Esophagus mucosa (tissue), 1 donor: ENCODE data around the gene IL26. TPM values are rescaled to one million over a fixed set of nuclear protein-coding genes. Genes with fewer than 3 reads are reported as not detected.

Experiments
- ATAC-seq: fragments of 200-7000 bp; cut with Tn5 transposase; one replicate; pipeline ENCODE4 v1.9.1; 2020
- total RNA-seq: library from RNA; stranded (reverse); gene quantifications from one replicate; pipeline ENCODE4 v1.2.4, GENCODE V29; 2023
- donor health status: DM: yes; HTN: yes; CAD: no.

Gene IL26, protein sequence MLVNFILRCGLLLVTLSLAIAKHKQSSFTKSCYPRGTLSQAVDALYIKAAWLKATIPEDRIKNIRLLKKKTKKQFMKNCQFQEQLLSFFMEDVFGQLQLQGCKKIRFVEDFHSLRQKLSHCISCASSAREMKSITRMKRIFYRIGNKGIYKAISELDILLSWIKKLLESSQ
- not detected for total RNA-seq

DNA sequence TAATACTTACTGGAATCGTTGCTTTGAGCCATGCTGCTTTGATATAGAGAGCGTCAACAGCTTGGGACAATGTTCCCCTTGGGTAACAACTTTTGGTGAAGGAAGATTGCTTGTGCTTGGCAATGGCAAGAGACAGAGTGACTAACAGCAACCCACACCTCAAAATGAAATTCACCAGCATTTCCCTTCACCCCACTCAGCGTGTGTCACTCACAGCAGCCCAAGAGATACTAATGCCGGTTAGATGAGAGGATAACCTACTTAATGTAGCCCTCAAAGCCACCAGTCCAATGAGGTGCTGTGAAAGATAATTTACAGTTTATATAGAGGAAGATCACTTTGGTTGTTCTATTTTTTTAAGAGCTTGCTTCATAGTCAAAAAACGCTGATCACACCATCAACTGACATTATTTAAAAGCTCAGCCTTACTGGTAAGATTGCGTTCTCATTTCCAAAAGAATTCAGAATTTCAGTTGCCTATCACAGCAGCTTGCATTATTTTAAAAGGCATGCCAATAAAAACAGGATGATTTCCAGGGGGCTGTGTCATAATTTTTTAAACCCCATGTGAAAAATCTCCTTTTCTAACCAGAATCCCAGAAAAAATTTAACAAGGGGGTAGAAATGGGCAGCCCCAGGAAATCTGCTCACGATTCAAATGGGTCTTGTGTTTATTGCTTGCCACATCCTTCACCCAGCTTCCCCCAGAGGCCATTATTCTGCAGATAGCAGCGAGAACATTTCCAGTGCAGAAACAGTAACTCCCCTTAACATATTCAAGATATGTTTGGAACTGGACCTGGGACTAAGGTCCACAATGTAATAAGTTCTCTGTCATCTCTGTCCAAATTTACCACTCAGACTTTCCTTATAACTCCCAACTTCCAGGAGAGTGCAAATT, at the start of gene IL26:
Gene IL26 (minus strand): TSS at position 235 of the 901 bp plus-strand sequence. CDS start 54 bp downstream, at position 181.
- ATAC-seq: peak; percentile 16

DNA sequence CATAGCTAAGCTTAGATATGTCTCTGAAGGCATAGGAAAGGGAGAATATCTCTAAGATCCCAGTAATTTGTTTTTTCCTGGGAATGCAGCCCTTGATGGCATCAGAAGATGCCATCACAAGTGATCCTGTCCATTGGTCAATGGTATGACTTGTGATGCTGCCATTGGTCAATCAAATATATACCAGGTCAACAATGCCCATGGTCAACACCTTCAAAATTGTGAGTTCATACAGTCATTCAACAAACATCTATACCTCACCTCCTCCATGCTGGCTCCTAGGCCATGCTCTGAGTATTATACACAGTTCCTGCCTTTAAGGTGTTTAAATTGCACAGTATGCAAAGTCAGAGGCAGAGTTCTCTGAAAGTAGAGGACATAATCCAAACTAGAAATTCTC, 47.1 kb upstream of the IL26 start:
- ATAC-seq: no peak

DNA sequence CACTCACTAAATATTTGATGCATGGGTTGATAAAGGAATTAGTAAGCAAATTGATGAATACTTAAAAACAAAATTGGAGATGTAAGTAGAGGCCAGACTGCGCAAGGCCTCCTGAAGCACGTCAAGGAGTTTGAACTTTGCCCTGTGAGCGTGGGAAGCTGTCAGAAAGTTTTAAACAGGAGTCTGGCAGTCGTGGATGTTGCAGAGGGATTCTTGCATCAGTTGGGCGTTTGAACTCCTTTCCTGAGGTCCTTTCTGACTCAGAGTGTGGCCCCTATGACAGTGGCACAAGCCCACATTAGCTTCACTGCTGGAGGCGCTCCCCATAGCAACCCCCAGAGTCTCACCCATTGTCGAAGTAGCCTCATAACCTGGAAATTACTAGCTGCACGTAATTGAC, 45.7 kb upstream of the IL26 start:
- no peak for ATAC-seq

DNA sequence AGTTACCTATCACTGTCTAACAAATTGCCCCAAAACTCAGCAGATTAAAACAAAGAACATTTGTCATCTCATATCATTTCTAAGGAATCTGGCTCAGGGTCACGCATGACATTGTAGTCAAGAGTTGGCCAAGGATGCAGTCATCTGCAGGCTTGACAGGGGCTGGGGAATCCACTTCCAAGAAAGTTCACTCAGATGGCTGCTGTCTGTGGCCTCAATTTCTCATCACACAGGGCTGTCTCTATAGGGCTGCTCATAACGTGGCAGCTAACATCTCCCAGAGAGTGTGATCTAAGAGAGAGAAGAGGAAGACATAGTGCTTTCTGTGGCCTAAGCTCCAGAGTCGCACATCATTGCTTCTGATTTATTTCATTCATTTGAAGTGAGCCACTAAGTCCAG, 44.7 kb upstream of the IL26 start:
- no peak for ATAC-seq

DNA sequence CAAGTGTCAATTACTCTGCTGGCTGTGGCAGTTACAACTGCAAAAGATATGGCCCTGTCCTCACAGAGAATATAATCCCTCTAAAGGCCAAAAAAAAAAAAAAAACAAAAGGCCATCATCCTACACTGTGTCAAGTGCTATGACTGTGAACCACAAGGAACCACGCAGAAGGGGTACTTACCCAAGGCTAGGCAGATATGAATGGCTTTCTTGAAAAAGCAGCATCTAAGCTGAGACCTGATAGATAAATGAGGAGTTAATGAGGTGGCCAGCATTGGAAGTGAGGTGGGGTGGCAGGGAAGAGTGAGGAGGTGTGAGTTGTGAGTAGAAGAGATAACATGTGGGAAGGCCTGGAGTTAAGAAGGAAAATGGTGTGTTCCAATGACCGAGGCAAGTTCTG, 44.2 kb upstream of the IL26 start:
- ATAC-seq: no peak

DNA sequence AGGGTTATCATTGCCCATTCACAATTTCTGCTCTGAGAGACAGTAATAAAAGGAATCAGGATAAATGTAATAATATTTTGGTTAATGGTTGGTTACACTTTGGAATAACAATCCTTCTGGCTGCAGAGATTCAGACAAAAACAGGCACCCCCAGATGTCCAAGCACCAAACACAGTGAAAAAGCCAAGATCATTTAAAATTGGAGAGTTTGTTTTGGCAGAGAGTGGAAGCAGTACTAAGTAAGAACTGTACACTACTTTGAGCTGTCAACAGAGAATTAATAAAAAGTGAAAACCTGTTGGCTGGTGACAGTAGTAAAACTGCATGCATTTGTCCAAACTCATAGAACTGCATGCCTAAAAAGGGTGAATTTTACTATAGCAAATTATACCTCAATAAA, 43.4 kb upstream of the IL26 start:
- no peak for ATAC-seq

DNA sequence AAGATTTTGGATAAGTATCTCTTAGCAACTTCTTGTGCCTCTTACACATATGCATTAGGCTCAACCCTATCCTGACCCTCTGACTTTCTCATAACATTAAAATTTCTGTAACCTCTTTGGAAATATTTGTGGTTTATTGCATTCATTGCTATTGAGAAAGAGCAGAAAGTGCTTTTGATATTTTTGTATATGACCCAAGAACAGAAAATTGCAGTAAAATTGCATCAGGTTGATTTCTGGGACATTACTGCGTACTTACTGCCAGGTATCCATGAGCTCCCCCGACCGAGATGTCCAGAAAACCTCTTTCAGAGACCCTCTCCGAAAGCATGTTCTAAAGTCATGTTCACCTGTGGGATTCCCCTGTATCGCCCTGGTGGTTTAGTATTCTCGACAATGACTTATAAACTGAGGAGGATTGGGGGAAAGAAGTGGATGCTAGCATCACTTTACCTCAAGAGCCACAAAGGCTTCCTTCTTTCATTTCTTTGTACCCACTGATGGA, 42.3 kb upstream of the IL26 start:
- ATAC-seq: no peak

DNA sequence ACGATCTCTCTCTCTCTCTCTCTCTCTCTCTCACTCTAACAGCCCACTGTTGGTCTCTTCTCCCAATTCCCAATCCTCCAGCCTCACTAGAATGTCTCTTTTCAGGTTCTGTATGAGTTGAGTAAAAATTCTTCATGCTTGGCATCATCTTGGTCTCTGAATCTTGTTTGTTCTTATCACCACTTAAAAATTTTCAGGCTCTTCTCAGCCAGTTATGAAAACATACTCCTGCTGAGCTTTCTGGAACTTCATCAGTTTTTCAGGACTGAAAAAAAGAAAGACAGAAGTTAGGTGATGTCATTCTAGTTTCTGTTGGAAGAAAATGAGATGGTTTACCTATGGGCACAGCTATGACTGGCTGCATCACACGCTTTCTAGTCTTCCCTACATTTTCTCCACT, 39.2 kb upstream of the IL26 start:
- ATAC-seq: no peak

DNA sequence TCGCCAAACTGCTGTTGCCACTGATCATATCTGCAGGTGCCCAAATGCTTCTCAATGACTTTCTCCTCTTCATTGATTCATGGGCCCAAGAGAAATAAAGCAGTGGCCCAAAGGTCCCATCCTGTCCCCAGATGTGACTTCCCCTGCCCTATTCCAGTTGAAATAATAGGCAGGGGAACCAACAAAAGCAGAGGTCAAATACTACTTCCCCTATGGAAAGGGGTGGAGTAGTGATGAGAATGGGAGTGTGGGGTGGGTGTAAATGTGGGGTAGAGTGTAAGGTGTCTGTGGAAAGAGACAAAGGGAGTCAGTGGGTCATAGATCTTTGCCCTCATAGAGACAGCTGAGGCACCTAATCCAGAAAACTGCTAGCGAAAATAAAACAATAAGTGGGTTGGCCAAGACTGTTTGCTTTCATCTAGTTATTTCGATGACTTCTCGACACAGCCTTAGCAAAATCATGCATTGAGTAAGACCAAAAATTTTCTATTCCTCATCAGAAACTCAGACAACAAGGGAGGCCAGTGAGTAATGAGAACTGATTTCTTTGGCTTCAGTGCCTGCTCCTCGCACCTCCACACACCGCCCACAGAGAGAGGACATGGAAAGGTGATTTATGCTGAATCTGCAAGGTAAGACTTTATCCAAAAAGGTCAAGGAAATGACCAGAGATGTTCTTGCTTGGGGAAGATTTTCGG, 38.7 kb upstream of the IL26 start:
- no peak for ATAC-seq

DNA sequence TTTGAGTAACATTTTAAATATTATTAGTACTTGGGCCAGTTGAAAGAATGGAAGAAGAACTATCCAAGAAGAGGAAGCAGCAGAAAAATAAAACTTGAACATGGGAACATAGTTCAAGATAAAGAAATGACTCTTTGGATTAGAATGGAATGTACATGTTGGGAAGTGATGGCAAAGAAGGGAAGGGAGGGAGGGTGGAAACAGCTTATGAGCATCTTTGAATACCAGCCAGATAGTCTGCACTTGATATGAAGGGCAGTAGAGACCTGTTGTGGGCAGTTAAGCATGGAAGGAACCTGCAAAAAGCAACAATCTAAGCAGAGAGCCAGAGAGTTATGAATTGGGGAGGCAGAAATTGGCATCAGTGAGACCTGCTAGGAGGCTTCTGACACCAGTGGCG, 37.8 kb upstream of the IL26 start:
- ATAC-seq: no peak

DNA sequence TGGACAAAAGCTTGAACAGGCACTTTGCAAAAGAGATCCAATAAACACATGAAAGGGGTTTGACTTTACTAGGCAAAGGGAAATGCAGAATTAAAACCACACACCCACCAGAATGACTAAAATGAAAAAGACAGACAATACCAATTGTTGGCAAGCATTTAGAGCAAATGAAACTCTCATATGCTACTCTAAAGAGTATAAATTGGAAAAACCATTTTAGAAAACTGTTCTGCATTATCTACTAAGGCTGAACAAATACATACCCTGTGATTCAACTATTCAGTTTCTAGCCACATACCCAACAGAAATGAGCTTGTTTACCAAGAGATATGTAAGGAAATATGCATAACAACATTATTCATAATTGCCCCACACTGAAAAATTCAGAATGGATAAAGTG, 36.3 kb upstream of the IL26 start:
- ATAC-seq: no peak

DNA sequence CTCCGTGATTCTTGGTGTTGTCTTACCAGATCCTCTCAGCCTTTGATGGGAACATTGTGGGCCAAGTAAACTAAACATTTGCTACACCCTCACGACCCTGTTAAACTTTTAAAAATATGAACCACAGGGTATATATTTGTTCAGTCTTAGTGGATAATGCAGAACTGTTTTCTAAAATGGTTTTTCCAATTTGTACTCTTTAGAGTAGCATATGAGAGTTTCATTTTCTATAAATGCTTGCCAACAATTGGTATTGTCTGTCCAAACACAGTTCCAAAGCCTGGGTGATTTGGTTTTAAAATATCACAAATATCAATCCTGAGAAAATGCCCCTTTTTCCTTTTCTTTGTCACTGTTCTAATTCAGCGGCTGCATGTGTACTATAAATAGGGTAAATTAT, 34.5 kb upstream of the IL26 start:
- ATAC-seq: no peak

DNA sequence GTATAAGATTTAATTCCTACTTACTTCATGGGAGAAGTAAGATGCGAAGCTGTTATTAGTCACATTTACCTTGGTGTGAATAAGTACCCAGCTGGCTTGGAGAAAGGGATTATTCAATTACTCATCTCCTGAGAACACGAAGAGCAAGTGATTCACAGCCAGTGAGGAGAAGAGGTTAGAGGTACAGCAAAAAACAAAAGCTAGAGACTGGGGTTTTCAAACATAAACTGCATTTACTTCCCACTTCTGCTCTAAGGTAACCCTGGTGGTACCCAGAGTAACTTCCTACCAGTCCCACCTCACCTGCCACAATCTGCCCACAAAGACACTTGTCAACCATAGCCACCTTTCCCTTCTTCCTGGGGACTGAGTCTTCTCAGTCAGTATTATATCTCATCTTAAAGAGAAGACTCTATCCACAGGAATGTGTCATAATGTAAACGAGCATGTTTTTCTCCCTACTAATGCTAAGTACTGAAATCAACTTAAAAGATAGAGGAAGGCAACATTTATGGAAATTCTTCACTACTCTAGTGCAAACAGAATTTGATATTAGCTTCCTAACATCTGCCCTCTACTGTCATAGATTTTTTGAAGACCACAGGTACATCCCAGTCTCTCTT, 33.8 kb upstream of the IL26 start:
- peak; percentile 95 for ATAC-seq

DNA sequence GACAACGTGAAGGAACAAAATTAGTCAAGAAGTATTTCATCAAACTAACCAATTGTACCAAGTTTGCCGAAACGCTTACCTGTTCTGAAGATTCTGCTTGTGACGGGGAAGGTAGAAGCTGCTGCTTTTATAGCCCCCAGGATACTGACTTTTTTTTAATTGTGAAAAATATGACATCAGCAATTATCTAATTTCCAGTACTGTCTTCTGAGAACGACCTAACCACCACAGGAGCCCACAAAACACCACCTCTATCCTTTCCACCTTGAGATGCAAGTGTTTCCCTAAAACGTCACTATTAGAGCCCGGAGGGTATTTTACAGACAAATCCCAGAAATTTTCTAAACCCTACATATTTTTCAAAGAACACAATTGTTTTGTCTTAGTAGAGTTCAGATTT, 27.9 kb upstream of the IL26 start, which contains the start of gene IL22:
Gene IL22 (minus strand): TSS at position 101 of the 400 bp plus-strand sequence. CDS start 156 bp downstream, outside the sequence.
- no peak for ATAC-seq

DNA sequence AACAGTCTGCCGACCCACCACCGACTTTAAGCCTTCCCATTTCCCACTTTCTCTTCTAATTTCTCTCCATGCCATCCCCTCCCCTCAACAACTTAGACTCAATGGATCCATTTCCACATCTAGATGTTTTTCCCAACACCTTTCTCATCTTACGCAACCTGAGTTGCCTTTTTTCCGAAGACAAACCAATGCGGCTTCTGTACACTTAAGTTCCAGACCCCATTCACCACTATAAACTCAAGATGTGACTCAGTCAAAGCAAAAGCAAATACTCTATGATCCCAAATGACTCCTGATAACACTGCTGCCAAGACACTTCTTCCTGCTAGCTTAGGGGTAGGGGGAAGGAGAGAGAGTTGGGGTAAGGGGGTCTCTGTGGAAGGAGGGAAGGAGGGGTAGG, 26.5 kb upstream of the IL26 start:
- no peak for ATAC-seq

DNA sequence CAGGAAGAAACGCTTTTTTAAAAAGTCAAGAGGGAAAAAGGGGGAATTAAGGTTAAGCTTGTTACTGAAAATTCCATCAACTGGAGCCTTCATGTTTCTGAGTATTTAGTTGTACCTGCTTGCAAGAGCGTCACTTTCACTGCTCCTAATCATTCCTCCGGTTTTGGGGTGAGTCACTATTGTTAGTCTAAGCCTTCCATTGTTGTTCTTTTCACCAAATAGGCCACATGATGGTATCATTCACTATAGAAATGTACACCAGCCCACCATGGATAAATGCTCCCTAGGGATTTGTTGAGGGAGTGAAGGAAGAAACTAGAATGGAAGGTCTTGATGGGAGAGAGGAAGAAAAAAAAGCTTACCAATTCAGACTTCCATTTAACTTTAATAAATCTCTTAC, 24.8 kb upstream of the IL26 start:
- ATAC-seq: peak; percentile 51

DNA sequence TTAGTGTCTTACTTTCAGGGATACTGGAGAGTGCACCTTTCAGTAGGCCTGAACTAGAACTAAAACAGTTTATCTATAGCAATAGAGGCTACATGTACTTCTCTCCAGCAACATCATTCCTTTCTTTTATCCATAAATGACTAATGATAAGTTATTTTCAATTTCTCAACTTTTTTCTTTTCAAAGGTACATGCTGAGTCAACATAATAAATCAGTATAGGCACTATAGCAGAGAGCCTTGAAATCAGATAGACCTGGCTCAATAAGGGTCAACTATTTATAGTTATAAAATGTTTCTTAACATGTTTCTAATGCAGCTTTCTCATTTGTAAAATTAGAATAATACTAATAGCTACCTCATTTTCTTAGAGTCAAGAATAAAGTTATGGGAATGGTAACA, 22.2 kb upstream of the IL26 start:
- ATAC-seq: no peak

DNA sequence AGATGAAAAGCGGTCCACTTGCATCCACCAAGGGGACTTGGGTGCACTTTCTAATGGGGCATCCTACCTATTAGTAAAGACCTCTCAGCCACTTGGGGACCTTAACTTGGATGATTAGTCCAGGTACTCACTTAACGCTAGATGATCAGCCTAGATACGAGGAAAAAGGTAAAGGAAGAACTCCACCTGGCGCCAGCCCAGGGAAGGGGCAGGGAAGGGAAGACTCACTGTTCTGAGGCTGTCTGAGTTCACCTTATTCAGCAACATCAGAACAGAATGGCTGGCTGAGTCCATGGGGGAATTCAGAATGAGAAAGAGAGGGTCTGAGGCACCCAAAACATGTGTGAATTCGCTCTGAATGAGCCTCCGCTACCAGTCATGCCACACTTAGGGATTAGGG, 20.7 kb upstream of the IL26 start:
- no peak for ATAC-seq

DNA sequence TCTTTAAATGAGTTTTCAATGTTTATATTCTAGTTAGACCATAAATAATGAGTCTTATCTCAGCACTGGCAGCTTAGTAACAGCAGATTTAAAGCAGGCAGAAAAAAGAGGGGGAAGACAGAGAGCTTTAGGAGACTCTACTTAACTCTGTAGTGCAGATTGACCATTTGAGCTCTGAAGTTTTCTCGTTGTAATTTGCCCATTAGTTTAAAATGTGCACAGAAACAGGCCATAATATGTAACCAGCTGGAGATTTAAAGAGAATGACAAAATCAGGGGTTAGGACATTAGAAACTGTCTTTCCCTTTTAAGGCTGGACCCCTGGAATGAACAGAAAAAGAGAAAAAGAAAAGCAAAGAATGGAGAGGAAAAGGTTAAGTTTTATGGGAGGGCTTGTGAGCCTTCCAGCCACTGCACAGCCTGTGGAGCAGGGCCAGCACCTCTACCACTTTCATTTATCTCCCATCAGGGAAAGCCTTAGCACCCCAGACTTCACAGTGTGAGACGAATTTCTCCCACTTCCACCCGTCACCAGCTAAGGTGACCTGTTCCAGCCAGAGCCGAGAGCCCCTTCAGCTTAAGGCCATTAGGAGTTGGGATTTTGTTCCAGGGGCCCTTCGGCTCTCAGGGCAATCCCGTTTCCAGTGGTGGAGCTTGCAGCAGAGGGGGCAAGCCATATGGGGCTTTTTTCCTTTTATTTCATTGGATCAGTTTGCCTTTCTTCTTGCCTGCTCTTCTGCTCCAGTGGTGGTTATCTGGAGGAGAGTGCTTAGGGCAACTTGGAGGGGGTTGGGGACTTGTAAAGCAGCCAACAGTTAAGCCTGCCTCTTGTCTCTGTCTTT, 19.8 kb upstream of the IL26 start:
- ATAC-seq: no peak

DNA sequence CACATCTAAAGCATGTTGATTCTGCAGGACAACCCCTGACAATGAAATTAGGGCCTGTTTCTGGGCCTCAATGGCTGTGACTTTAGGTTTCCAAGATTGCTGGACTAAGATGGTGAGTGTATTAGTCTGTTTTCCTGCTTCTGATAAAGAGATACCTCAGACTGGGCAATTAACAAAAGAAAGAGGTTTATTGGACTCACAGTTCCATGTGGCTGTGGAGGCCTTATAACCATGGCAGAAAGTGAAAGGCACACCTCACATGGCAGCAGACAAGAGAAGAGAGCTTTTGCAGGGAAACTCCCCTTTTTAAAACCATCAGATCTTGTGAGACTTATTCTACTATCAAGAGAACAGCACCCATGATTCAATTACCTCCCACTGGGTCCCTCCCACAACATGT, 17.2 kb upstream of the IL26 start:
- no peak for ATAC-seq

DNA sequence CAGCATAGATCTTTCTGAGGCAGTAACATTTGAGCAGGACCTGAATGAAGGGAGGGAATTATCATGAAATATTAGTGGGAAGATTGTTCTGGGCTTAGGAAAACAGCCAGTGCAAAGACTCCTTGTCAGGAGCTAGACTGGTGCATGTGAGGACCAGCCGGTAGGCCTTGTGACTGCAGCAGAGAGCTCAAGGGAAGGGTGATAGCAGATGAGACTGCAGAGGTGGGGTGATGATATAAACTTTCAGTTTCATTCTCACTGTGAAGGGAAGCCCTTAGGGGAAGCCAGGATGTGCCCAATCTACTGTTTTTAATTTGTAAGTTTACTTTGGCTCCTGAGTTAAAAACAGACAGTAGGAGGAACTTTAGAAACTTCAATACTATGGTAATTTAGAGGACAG, 15.4 kb upstream of the IL26 start:
- ATAC-seq: peak; percentile 65

DNA sequence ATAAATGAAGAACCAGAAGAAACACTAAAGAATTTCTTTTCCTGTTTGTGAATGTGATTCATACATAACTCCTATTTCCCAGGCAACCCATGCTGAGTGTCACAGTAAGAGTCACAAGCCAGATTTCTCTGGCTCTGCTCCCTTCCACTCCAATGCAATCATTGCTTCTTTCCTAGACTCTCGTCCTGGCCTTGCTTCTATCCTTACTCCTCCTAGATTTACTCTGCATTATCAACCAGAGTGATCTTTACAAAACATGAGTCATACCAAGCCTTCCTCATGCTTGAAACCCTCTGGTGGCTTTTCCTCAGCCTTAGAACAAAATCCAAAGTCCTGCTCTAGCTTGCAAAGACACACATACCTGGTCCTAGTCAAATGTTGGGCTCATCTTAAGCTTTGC, 14.5 kb upstream of the IL26 start:
- peak; percentile 82 for ATAC-seq
